Measurements from ENCODE around the gene UBE2D2.

The UBE2D2 gene

GRCh38 chr5:139647506-139648204 lies 86.5 kb downstream of the UBE2D2 start:
- DNase-seq (ENCODE audit: low read depth in 2 of 2), result no peak

GRCh38 chr5:139648205-139649081 lies 87.3 kb downstream of the UBE2D2 start, which contains the start of gene CXXC5:
TSS of gene CXXC5 (plus strand) at chr5:139648349. CDS start at chr5:139680524, 32,175 bp downstream.
- DNase-seq (ENCODE audit: low read depth in 2 of 2), result no peak

GRCh38 chr5:139649082-139649991 lies 88.2 kb downstream of the UBE2D2 start:
- no peak for DNase-seq (ENCODE audit: low read depth in 2 of 2)

- DNase-seq (ENCODE audit: low read depth in 2 of 2), result no peak
Observed at GRCh38 chr5:139650031-139650688, 89.0 kb downstream of the UBE2D2 start.

- DNase-seq (ENCODE audit: low read depth in 2 of 2), result no peak
Observed at GRCh38 chr5:139650689-139651042, 89.5 kb downstream of the UBE2D2 start.

GRCh38 chr5:139651043-139651834 lies 90.1 kb downstream of the UBE2D2 start:
- DNase-seq (ENCODE audit: low read depth in 2 of 2), result no peak

- peak in 1 of 2 donors; percentile 57 for DNase-seq (ENCODE audit: low read depth in 2 of 2)
Observed at GRCh38 chr5:139651853-139652787, 91.0 kb downstream of the UBE2D2 start.

GRCh38 chr5:139652788-139653241 lies 91.7 kb downstream of the UBE2D2 start:
- DNase-seq (ENCODE audit: low read depth in 2 of 2), result no peak

- no peak for DNase-seq (ENCODE audit: low read depth in 2 of 2)
Observed at GRCh38 chr5:139653616-139654015, 92.5 kb downstream of the UBE2D2 start.

GRCh38 chr5:139654464-139654863 lies 93.3 kb downstream of the UBE2D2 start:
- DNase-seq (ENCODE audit: low read depth in 2 of 2), result no peak

- no peak for DNase-seq (ENCODE audit: low read depth in 2 of 2)
Observed at GRCh38 chr5:139654871-139655491, 93.8 kb downstream of the UBE2D2 start.

GRCh38 chr5:139655727-139656271 lies 94.7 kb downstream of the UBE2D2 start:
- no peak for DNase-seq (ENCODE audit: low read depth in 2 of 2)

- no peak for DNase-seq (ENCODE audit: low read depth in 2 of 2)
Observed at GRCh38 chr5:139657363-139658321, 96.5 kb downstream of the UBE2D2 start.

- DNase-seq (ENCODE audit: low read depth in 2 of 2), result no peak
Observed at GRCh38 chr5:139658501-139658927, 97.4 kb downstream of the UBE2D2 start.

GRCh38 chr5:139658928-139659667 lies 98.0 kb downstream of the UBE2D2 start:
- no peak for DNase-seq (ENCODE audit: low read depth in 2 of 2)

- DNase-seq (ENCODE audit: low read depth in 2 of 2), result no peak
Observed at GRCh38 chr5:139659695-139660101, 98.6 kb downstream of the UBE2D2 start.
